HEK293 (cell line): ENCODE data around the gene CHRNA4.

Experiments
- CTCF ChIA-PET: fragments of 350-600 bp; formaldehyde crosslinking; extraction: SDS; loops from one replicate; lab custom pipeline; 2021; ENCODE audit warnings: antibody characterized with exemption; lab: Yijun Ruan, JAX
- POLR2A ChIA-PET: fragments of 300-600 bp; formaldehyde crosslinking; extraction: SDS; loops from one replicate; lab custom pipeline; 2020; ENCODE audit warnings: antibody characterized with exemption, inconsistent platforms; lab: Yijun Ruan, JAX
- H3K27ac ChIP-seq: fragments of 200-500 bp; sonication (Bioruptor generic); 2 replicates; pipeline ENCODE4 v1.5.1; 2014; ENCODE audit warnings: low read depth, low read length, control low read depth, inconsistent platforms; ENCODE audit errors: extremely low read depth
- H3K36me3 ChIP-seq, 2 experiments: fragments of 200-500 bp in 1 of 2; sonication (Bioruptor generic) in 1 of 2; 1 replicate in 1 of 2; 2 replicates in 1 of 2; pipeline ENCODE4 v1.5.1; 2014 to 2017; ENCODE audit warnings: inconsistent platforms in 2 of 2, low read length in 2 of 2; ENCODE audit not compliant: control insufficient read depth in 2 of 2, insufficient read depth in 1 of 2
- H3K4me1 ChIP-seq: fragments of 200-500 bp; sonication (Bioruptor generic); 2 replicates; pipeline ENCODE4 v1.5.1; 2014; ENCODE audit warnings: mild to moderate bottlenecking, low read length, inconsistent platforms; ENCODE audit not compliant: control insufficient read depth, insufficient read depth
- H3K4me3 ChIP-seq: 2 replicates; pipeline ENCODE4 v1.5.1; 2011; ENCODE audit warnings: low read depth, mild to moderate bottlenecking, control low read depth, low read length, moderate library complexity
- H3K9me3 ChIP-seq: fragments of 200-500 bp; sonication (Bioruptor generic); 2 replicates; pipeline ENCODE4 v1.5.1; 2014; ENCODE audit warnings: low read depth, low read length, inconsistent platforms; ENCODE audit not compliant: control insufficient read depth, insufficient read depth
- HOXD13 ChIP-seq: sonication (generic); formaldehyde crosslinking; IDR thresholded peaks from 2 replicates; pipeline ENCODE4 v1.8.0; 2022; ENCODE audit warnings: missing genetic modification reagents, borderline replicate concordance
- INSM2 ChIP-seq: fragments of 450-650 bp; formaldehyde crosslinking; IDR thresholded peaks from 2 replicates; pipeline ENCODE4 v1.5.1; 2016; ENCODE audit warnings: missing biosample characterization, missing genetic modification characterization
- KLF16 ChIP-seq: fragments of 450-650 bp; formaldehyde crosslinking; IDR thresholded peaks from 2 replicates; pipeline ENCODE4 v1.5.1; 2017; ENCODE audit warnings: missing biosample characterization, missing genetic modification characterization
- SP3 ChIP-seq: fragments of 450-650 bp; formaldehyde crosslinking; IDR thresholded peaks from 2 replicates; pipeline ENCODE4 v1.5.1; 2016; ENCODE audit warnings: missing biosample characterization, missing genetic modification characterization
- ZBTB48 ChIP-seq: fragments of 450-650 bp; formaldehyde crosslinking; IDR thresholded peaks from 2 replicates; pipeline ENCODE4 v1.5.1; 2016; ENCODE audit warnings: missing biosample characterization, missing genetic modification characterization
- ZFP37 ChIP-seq: fragments of 450-650 bp; formaldehyde crosslinking; IDR thresholded peaks from 2 replicates; pipeline ENCODE4 v1.5.1; 2016; ENCODE audit warnings: missing biosample characterization, missing genetic modification characterization
- ZFP41 ChIP-seq: fragments of 450-650 bp; formaldehyde crosslinking; IDR thresholded peaks from 2 replicates; pipeline ENCODE4 v1.5.1; 2016; ENCODE audit warnings: missing biosample characterization, missing genetic modification characterization, borderline replicate concordance
- ZNF10 ChIP-seq: fragments of 450-650 bp; formaldehyde crosslinking; IDR thresholded peaks from 2 replicates; pipeline ENCODE4 v1.5.1; 2017; ENCODE audit warnings: missing biosample characterization, missing genetic modification characterization
- ZNF311 ChIP-seq: fragments of 450-650 bp; formaldehyde crosslinking; IDR thresholded peaks from 2 replicates; pipeline ENCODE4 v1.5.1; 2017; ENCODE audit warnings: missing biosample characterization, missing genetic modification characterization, borderline replicate concordance
- ZNF324 ChIP-seq: fragments of 450-650 bp; formaldehyde crosslinking; IDR thresholded peaks from 2 replicates; pipeline ENCODE4 v1.5.1; 2016; ENCODE audit warnings: missing biosample characterization, missing genetic modification characterization
- ZNF350 ChIP-seq: fragments of 450-650 bp; formaldehyde crosslinking; IDR thresholded peaks from 2 replicates; pipeline ENCODE4 v1.5.0; 2017; ENCODE audit warnings: missing biosample characterization, mild to moderate bottlenecking, missing genetic modification characterization
- ZNF37A ChIP-seq: fragments of 450-650 bp; IDR thresholded peaks from 2 replicates; pipeline ENCODE4 v1.5.1; 2018; ENCODE audit warnings: missing biosample characterization, missing genetic modification characterization
- ZNF514 ChIP-seq: fragments of 450-650 bp; formaldehyde crosslinking; IDR thresholded peaks from 2 replicates; pipeline ENCODE4 v1.5.1; 2016; ENCODE audit warnings: missing biosample characterization, missing genetic modification characterization
- ZNF529 ChIP-seq: fragments of 450-650 bp; formaldehyde crosslinking; IDR thresholded peaks from 2 replicates; pipeline ENCODE4 v1.5.1; 2017; ENCODE audit warnings: missing genetic modification characterization, missing biosample characterization; ENCODE audit not compliant: insufficient replicate concordance
- ZNF530 ChIP-seq: fragments of 450-650 bp; formaldehyde crosslinking; IDR thresholded peaks from 2 replicates; pipeline ENCODE4 v1.5.1; 2016; ENCODE audit warnings: low read depth, missing biosample characterization, missing genetic modification characterization
- ZNF561 ChIP-seq: fragments of 450-650 bp; IDR thresholded peaks from 2 replicates; pipeline ENCODE4 v1.5.1; 2018; ENCODE audit warnings: missing biosample characterization, missing genetic modification characterization, borderline replicate concordance
- ZNF600 ChIP-seq: fragments of 450-650 bp; formaldehyde crosslinking; IDR thresholded peaks from 2 replicates; pipeline ENCODE4 v1.5.1; 2016; ENCODE audit warnings: missing biosample characterization, missing genetic modification characterization
- ZNF626 ChIP-seq: fragments of 450-650 bp; sonication (Bioruptor Pico); formaldehyde crosslinking; IDR thresholded peaks from 2 replicates; pipeline ENCODE4 v1.5.1; 2018; ENCODE audit warnings: missing biosample characterization, missing genetic modification characterization, inconsistent platforms
- ZNF768 ChIP-seq: fragments of 450-650 bp; formaldehyde crosslinking; IDR thresholded peaks from 2 replicates; pipeline ENCODE4 v1.5.1; 2018; ENCODE audit warnings: missing biosample characterization, mild to moderate bottlenecking, missing genetic modification characterization
- ZNF837 ChIP-seq: fragments of 450-650 bp; formaldehyde crosslinking; IDR thresholded peaks from 2 replicates; pipeline ENCODE4 v1.5.1; 2016; ENCODE audit warnings: missing biosample characterization, missing genetic modification characterization
- ZSCAN16 ChIP-seq: fragments of 450-650 bp; formaldehyde crosslinking; IDR thresholded peaks from 2 replicates; pipeline ENCODE4 v1.5.1; 2016; ENCODE audit warnings: missing biosample characterization, missing genetic modification characterization
- TF ChIP-seq, protein P1 (sequence below): fragments of 450-650 bp; formaldehyde crosslinking; IDR thresholded peaks from 2 replicates; pipeline ENCODE4 v1.5.1; 2017; ENCODE audit warnings: missing biosample characterization, mild to moderate bottlenecking, missing genetic modification characterization, moderate library complexity
- TF ChIP-seq, protein P2 (sequence below): fragments of 450-650 bp; formaldehyde crosslinking; IDR thresholded peaks from 2 replicates; pipeline ENCODE4 v1.5.1; 2016; ENCODE audit warnings: missing biosample characterization, missing genetic modification characterization
- TF ChIP-seq, protein P3 (sequence below): fragments of 450-650 bp; formaldehyde crosslinking; IDR thresholded peaks from 2 replicates; pipeline ENCODE4 v1.5.1; 2016; ENCODE audit warnings: missing biosample characterization, missing genetic modification characterization

Gene CHRNA4

GRCh38 chr20:63295846-63296245, 65.3 kb downstream of the CHRNA4 start (continued):
- TF ChIP-seq, protein P1, sequence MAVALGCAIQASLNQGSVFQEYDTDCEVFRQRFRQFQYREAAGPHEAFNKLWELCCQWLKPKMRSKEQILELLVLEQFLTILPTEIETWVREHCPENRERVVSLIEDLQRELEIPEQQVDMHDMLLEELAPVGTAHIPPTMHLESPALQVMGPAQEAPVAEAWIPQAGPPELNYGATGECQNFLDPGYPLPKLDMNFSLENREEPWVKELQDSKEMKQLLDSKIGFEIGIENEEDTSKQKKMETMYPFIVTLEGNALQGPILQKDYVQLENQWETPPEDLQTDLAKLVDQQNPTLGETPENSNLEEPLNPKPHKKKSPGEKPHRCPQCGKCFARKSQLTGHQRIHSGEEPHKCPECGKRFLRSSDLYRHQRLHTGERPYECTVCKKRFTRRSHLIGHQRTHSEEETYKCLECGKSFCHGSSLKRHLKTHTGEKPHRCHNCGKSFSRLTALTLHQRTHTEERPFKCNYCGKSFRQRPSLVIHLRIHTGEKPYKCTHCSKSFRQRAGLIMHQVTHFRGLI (tag by site-specific recombination), result no peak
- TF ChIP-seq ZNF37A (tag by site-specific recombination) (no peak), HOXD13 (CRISPR knock-in tag) (no peak), ZNF350 (tag by site-specific recombination) (no peak), ZNF768 (tag by site-specific recombination) (no peak), ZNF514 (tag by site-specific recombination) (no peak), INSM2 (tag by site-specific recombination) (no peak)
- TF ChIP-seq, all 188 proteins: peak for 0

DNA sequence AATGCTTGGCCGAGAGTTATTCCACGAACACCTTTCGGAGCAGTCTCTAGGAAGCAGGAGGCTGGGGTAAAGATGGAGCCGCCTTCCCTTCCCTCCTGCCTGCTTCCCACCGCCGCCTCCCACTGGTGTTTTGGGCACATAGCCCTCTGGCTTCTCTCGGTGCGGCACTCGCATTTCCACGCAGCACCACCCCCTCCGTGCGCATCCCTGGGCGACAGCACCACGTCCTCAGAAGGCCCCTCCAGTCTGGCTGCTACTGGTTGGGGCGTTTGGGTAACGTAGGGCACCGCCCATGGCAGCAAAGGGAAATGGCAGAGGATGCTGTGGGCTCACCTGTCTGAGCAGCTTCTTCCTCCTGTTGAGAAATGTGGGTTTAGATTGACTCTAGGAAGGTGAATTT, 65.7 kb downstream of the CHRNA4 start:
- H3K4me1 ChIP-seq, result no peaks in the 10 kb centered on the region
- ChIA-PET CTCF (interaction anchor here (0.7 to 7.4 kb wide), 4 partner anchors 13 to 72 kb away, joined by 3 to 85 read pairs (median 5); no protein-coding TSS in a partner anchor), POLR2A (no interaction called here)
- no peaks in the 10 kb centered on the region for H3K9me3 ChIP-seq
- H3K4me3 ChIP-seq, result no peak overlapping the region
- H3K36me3 ChIP-seq, result no peaks in the 10 kb centered on the region
- H3K27ac ChIP-seq, result no peak overlapping the region
- TF ChIP-seq ZNF600 (tag by site-specific recombination) (0 out of 2 replicates have a peak, but pooled peaks have one; percentile 12), ZFP37 (tag by site-specific recombination) (no peak), ZNF529 (tag by site-specific recombination) (no peak), ZNF324 (tag by site-specific recombination) (no peak), SP3 (tag by site-specific recombination) (no peak), ZBTB48 (no peak), ZNF311 (tag by site-specific recombination) (no peak), KLF16 (tag by site-specific recombination) (no peak), ZNF530 (tag by site-specific recombination) (no peak), ZFP41 (no peak)
- TF ChIP-seq, protein P2, sequence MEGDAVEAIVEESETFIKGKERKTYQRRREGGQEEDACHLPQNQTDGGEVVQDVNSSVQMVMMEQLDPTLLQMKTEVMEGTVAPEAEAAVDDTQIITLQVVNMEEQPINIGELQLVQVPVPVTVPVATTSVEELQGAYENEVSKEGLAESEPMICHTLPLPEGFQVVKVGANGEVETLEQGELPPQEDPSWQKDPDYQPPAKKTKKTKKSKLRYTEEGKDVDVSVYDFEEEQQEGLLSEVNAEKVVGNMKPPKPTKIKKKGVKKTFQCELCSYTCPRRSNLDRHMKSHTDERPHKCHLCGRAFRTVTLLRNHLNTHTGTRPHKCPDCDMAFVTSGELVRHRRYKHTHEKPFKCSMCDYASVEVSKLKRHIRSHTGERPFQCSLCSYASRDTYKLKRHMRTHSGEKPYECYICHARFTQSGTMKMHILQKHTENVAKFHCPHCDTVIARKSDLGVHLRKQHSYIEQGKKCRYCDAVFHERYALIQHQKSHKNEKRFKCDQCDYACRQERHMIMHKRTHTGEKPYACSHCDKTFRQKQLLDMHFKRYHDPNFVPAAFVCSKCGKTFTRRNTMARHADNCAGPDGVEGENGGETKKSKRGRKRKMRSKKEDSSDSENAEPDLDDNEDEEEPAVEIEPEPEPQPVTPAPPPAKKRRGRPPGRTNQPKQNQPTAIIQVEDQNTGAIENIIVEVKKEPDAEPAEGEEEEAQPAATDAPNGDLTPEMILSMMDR (tag by site-specific recombination), result peak; percentile 43; the same call in 1 of the 2 replicates

DNA sequence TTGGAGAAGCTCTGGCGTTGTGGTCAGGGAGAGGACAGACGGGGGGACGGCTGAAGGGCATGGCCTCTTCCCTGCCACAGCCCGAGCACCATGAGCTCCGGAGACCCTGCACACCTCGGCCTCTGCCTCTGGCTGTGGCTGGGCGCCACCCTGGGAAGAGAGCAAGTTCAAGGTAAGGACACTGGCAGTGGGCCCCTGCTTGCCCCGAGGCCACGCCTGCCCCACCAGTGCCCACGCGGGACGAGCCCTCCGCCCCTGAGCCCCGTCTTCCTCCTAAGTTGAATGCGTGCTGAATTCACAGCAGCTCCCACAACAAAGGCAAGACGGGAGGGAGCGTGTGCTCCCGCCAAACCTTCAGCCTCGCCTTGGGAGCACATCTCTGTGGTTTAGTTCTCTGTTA, 66.1 kb downstream of the CHRNA4 start:
- Histone ChIP-seq H3K27ac (no peak overlapping the region), H3K36me3 (no peaks in the 10 kb centered on the region), H3K4me3 (no peak overlapping the region), H3K4me1 (no peaks in the 10 kb centered on the region), H3K9me3 (no peaks in the 10 kb centered on the region)
- TF ChIP-seq ZNF837 (no peak), ZSCAN16 (tag by site-specific recombination) (no peak), ZNF561 (tag by site-specific recombination) (no peak), ZNF626 (tag by site-specific recombination) (no peak), ZNF10 (tag by site-specific recombination) (no peak), ZFP37 (tag by site-specific recombination) (no peak)
- TF ChIP-seq, protein P3, sequence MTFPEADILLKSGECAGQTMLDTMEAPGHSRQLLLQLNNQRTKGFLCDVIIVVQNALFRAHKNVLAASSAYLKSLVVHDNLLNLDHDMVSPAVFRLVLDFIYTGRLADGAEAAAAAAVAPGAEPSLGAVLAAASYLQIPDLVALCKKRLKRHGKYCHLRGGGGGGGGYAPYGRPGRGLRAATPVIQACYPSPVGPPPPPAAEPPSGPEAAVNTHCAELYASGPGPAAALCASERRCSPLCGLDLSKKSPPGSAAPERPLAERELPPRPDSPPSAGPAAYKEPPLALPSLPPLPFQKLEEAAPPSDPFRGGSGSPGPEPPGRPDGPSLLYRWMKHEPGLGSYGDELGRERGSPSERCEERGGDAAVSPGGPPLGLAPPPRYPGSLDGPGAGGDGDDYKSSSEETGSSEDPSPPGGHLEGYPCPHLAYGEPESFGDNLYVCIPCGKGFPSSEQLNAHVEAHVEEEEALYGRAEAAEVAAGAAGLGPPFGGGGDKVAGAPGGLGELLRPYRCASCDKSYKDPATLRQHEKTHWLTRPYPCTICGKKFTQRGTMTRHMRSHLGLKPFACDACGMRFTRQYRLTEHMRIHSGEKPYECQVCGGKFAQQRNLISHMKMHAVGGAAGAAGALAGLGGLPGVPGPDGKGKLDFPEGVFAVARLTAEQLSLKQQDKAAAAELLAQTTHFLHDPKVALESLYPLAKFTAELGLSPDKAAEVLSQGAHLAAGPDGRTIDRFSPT (tag by site-specific recombination), result no peak
- ChIA-PET CTCF (interaction anchor here (0.7 to 7.4 kb wide), 4 partner anchors 13 to 86 kb away, joined by 3 to 85 read pairs (median 4); no protein-coding TSS in a partner anchor), POLR2A (no interaction called here)
